PC-9 (cell line): ENCODE measurements around the gene INAFM2. TPM values are rescaled to one million over a fixed set of nuclear protein-coding genes. Genes with fewer than 3 reads are reported as not detected.

Experiments
- BruUV-seq: library from RNA; stranded (reverse); fragments of 400-500 nt; replicated peaks from 2 replicates; lab custom pipeline; 2021; lab: Mats Ljungman, UMichigan
- CTCF ChIA-PET: fragments of 300-600 bp; sonication (Branson Sonifier 250); formaldehyde crosslinking; loops from one replicate; lab custom pipeline; 2022; ENCODE audit warnings: antibody characterized with exemption; lab: Charles Lee
- POLR2A ChIA-PET: fragments of 300-600 bp; sonication (Branson Sonifier 250); formaldehyde crosslinking; loops from one replicate; lab custom pipeline; 2022; ENCODE audit warnings: antibody characterized with exemption; ENCODE audit not compliant: unreplicated experiment; lab: Charles Lee
- DNase-seq, 2 experiments: peaks; one replicate each; pipeline versions ENCODE4 v3.0.0 to v3.0.0-alpha.2; 2015 to 2022; ENCODE audit warnings: mixed read lengths in 1 of 2
- H2AFZ ChIP-seq: fragments of 200-600 bp; sonication (generic); 2 replicates; pipeline ENCODE4 v1.8.1; 2017; ENCODE audit warnings: antibody characterized with exemption
- H3F3A ChIP-seq: fragments of 200-600 bp; sonication (generic); 2 replicates; pipeline ENCODE4 v1.8.1; 2017; ENCODE audit warnings: antibody characterized with exemption, mild to moderate bottlenecking, low read depth; ENCODE audit not compliant: insufficient read depth
- H3K27ac ChIP-seq: fragments of 200-600 bp; sonication (generic); 2 replicates; pipeline ENCODE4 v1.6.1; 2016; ENCODE audit warnings: mixed run types
- H3K27me3 ChIP-seq: fragments of 200-600 bp; sonication (generic); 2 replicates; pipeline ENCODE4 v1.6.1; 2016; ENCODE audit warnings: low read depth, mixed run types; ENCODE audit not compliant: insufficient read depth
- H3K36me3 ChIP-seq: fragments of 200-600 bp; sonication (generic); 2 replicates; pipeline ENCODE4 v1.6.1; 2016; ENCODE audit warnings: low read depth, mixed run types
- H3K4me1 ChIP-seq: fragments of 200-600 bp; sonication (generic); replicated peaks from 2 replicates; pipeline ENCODE4 v1.6.1; 2016; ENCODE audit warnings: mixed run types; ENCODE audit not compliant: insufficient read depth
- H3K4me2 ChIP-seq: fragments of 200-600 bp; sonication (generic); 2 replicates; pipeline ENCODE4 v1.6.1; 2017; ENCODE audit warnings: mixed run types
- H3K4me3 ChIP-seq: fragments of 200-600 bp; sonication (generic); 2 replicates; pipeline ENCODE4 v1.6.1; 2016; ENCODE audit warnings: mixed run types
- H3K79me2 ChIP-seq: fragments of 200-600 bp; sonication (generic); 2 replicates; pipeline ENCODE4 v1.6.1; 2017; ENCODE audit warnings: low read depth, mixed run types
- H3K9me2 ChIP-seq: fragments of 200-600 bp; sonication (generic); 2 replicates; pipeline ENCODE4 v1.8.1; 2017; ENCODE audit warnings: mild to moderate bottlenecking; ENCODE audit not compliant: insufficient read depth
- H3K9me3 ChIP-seq: fragments of 200-600 bp; sonication (generic); 2 replicates; pipeline ENCODE4 v1.8.1; 2016; ENCODE audit warnings: low read depth; ENCODE audit not compliant: insufficient read depth
- H4K20me1 ChIP-seq: fragments of 200-600 bp; sonication (generic); 2 replicates; pipeline ENCODE4 v1.8.1; 2017; ENCODE audit not compliant: insufficient read depth
- EZH2 ChIP-seq: fragments of 200-600 bp; sonication (generic); IDR thresholded peaks from 2 replicates; pipeline ENCODE4 v1.8.0; 2017; ENCODE audit warnings: antibody characterized with exemption, low read depth
- intact Hi-C: fragments of 100-400 bp; cut with micrococcal nuclease; formaldehyde crosslinking; loops from one replicate; pipeline ENCODE4 v1.10.0; 2022; ENCODE audit not compliant: unreplicated experiment
- total RNA-seq: library from RNA; stranded (reverse); gene quantifications from 2 replicates; pipeline ENCODE4 v1.2.3, GENCODE V29; 2021
- TF ChIP-seq, protein P1 (sequence below): fragments of 200-600 bp; sonication (generic); conservative IDR thresholded peaks from 2 replicates; pipeline ENCODE4 v1.6.1; 2017; ENCODE audit warnings: mixed run types, antibody characterized with exemption, mild to moderate bottlenecking, moderate library complexity

The INAFM2 gene
- total RNA-seq, 1 experiment from 2014 or later: 2.4 TPM

GRCh38 chr15:40352281-40352901, 28.9 kb downstream of the INAFM2 start:
- DNase-seq: no peak
- Histone ChIP-seq H3K9me3 (no peaks in the 10 kb centered on the region), H3K4me2 (no peak overlapping the region), H3K27me3 (no peaks in the 10 kb centered on the region), H3K4me1 (peaks cover 24% of the 10 kb centered on the region), H2AFZ (no peak overlapping the region), H3K9me2 (no peaks in the 10 kb centered on the region), H3F3A (peaks cover 6% of the 10 kb centered on the region; the same call in 1 of the 2 replicates), H3K4me3 (no peak overlapping the region), H3K79me2 (no peaks in the 10 kb centered on the region), H3K36me3 (no peaks in the 10 kb centered on the region), H3K27ac (no peak overlapping the region), H4K20me1 (no peaks in the 10 kb centered on the region)
- no TSS peak for BruUV-seq
- ChIA-PET POLR2A (no interaction called here), CTCF (interaction anchor here (1.4 kb wide), 1 partner anchor 14 kb away, joined by 4 read pairs; no protein-coding TSS in a partner anchor)
- intact Hi-C loops: no loop called here
- no peak for TF ChIP-seq EZH2
- TF ChIP-seq, protein P1, sequence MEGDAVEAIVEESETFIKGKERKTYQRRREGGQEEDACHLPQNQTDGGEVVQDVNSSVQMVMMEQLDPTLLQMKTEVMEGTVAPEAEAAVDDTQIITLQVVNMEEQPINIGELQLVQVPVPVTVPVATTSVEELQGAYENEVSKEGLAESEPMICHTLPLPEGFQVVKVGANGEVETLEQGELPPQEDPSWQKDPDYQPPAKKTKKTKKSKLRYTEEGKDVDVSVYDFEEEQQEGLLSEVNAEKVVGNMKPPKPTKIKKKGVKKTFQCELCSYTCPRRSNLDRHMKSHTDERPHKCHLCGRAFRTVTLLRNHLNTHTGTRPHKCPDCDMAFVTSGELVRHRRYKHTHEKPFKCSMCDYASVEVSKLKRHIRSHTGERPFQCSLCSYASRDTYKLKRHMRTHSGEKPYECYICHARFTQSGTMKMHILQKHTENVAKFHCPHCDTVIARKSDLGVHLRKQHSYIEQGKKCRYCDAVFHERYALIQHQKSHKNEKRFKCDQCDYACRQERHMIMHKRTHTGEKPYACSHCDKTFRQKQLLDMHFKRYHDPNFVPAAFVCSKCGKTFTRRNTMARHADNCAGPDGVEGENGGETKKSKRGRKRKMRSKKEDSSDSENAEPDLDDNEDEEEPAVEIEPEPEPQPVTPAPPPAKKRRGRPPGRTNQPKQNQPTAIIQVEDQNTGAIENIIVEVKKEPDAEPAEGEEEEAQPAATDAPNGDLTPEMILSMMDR: no peak

DNA sequence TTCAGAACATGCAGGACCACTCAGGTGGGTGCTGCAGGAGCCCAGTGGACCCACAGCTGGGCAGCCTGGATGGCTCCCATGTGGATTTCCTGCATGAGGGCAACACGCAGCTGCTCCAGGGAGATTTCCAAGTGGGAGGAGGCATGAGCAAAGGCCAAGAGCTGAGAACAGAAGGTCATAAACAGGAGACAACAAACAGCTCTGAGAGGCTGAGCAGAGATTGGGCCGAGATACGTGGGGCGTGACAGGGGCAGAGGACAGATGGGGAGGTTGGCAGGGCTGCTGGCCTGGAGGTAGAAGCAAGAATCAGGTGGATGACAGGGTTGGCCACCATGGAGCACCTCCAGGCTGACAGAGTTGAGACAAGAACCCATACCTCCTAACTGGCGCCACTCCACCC, 30.2 kb downstream of the INAFM2 start:
- peaks cover 13% of the 10 kb centered on the region for H3K4me1 ChIP-seq
- no TSS peak for BruUV-seq
- H3K27me3 ChIP-seq: no peaks in the 10 kb centered on the region
- no peak overlapping the region for H3K4me3 ChIP-seq
- no peak for DNase-seq
- ChIA-PET POLR2A (no interaction called here), CTCF (no interaction called here)
- H3K9me3 ChIP-seq: no peaks in the 10 kb centered on the region
- TF ChIP-seq EZH2: no peak
- TF ChIP-seq, protein P1: no peak
- no peaks in the 10 kb centered on the region for H3K36me3 ChIP-seq
- no peak overlapping the region for H3K4me2 ChIP-seq
- H3K27ac ChIP-seq: no peak overlapping the region
- intact Hi-C loops: no loop called here
- no peaks in the 10 kb centered on the region for H3K9me2 ChIP-seq
- no peak overlapping the region for H2AFZ ChIP-seq
- no peaks in the 10 kb centered on the region for H4K20me1 ChIP-seq
- H3K79me2 ChIP-seq: no peaks in the 10 kb centered on the region
- peaks cover 3% of the 10 kb centered on the region; the same call in 1 of the 2 replicates for H3F3A ChIP-seq

- no peak overlapping the region for H3K4me3 ChIP-seq
- no peaks in the 10 kb centered on the region for H4K20me1 ChIP-seq
- no peak overlapping the region for H3K4me2 ChIP-seq
- no peaks in the 10 kb centered on the region for H3K79me2 ChIP-seq
- intact Hi-C loops: no loop called here
- no peak overlapping the region for H3K27ac ChIP-seq
- no peak for TF ChIP-seq EZH2
- TF ChIP-seq, protein P1: peak; percentile 27; the same call in 1 of the 2 replicates
- H3K9me3 ChIP-seq: no peaks in the 10 kb centered on the region
- no peaks in the 10 kb centered on the region for H3K36me3 ChIP-seq
- H2AFZ ChIP-seq: no peak overlapping the region
- BruUV-seq: no TSS peak
- POLR2A ChIA-PET: interaction anchor here (0.6 kb wide), 1 partner anchor 393 kb away, joined by 3 read pairs; no protein-coding TSS in a partner anchor
- H3F3A ChIP-seq: no peaks in the 10 kb centered on the region
- H3K9me2 ChIP-seq: no peaks in the 10 kb centered on the region
- CTCF ChIA-PET: interaction anchor here (0.5 to 0.8 kb wide), 2 partner anchors 13 to 128 kb away, joined by 5 to 7 read pairs; no protein-coding TSS in a partner anchor
- H3K27me3 ChIP-seq: no peaks in the 10 kb centered on the region
- DNase-seq: no peak
- H3K4me1 ChIP-seq: peaks cover 7% of the 10 kb centered on the region; the same call in 1 of the 2 replicates
Measured at GRCh38 chr15:40354408-40355171, 31.1 kb downstream of the INAFM2 start.
